NCI-H128 (cell line): ENCODE results near the gene TTC33.

Source experiments
- DNase-seq: peaks from one replicate; lab custom pipeline; 2025; ENCODE audit not compliant: unreplicated experiment; lab: John Stamatoyannopoulos, UW

The TTC33 gene

DNA sequence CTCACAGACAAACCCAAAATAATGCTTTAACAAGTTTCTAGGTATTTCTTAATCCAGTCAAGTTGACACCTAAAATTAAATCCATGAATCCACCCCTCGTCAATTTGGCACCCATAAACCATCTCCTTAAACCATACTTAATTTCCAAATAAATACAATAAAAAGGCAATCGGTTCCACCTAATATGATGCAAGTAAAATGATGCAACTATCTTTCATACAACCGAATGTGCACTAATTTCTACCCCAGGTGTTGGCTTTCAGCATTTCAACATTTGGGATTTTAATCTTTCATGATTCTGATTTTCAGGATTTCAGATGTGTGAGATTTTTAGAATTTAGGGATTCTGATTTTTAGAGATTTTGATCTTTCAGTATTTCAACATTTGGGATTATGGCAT, 25.1 kb upstream of the TTC33 start:
- no peak for DNase-seq

DNA sequence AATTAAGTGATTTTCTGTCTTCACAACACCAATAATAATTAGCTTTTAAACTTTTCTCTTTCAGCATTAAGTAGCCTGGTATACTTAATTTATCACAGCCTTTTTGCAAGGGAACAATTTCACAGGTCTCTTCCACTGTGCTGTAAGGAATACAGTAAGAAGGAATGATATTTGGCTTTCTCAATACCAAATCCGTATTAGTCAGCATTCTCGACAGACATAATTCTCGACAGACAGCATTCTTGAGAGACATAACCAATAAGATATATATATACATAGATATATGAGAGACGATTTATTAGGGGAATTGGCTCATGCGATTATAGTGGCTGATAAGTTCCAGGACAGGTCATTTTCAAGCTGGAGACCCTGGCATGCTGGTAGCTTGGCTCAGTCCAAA, 24.4 kb upstream of the TTC33 start:
- DNase-seq: no peak

DNA sequence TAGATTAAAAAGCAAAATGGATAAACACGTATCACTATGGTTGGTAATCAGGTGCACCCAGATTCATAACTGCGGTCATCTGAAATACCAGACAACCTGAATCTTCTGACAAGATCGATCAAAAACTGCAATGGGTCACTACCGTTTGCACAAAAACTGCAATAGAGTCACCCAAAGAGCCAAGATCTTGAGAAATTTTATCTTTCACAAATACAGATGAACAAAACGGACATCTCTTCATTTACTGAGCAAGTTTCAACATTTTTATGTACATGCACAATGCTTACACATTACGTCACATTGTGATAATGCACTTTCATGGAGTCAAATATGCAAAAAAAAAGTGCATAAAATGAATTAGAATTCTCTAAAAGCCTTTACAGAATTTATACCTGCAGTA, 23.8 kb upstream of the TTC33 start:
- no peak for DNase-seq

DNA sequence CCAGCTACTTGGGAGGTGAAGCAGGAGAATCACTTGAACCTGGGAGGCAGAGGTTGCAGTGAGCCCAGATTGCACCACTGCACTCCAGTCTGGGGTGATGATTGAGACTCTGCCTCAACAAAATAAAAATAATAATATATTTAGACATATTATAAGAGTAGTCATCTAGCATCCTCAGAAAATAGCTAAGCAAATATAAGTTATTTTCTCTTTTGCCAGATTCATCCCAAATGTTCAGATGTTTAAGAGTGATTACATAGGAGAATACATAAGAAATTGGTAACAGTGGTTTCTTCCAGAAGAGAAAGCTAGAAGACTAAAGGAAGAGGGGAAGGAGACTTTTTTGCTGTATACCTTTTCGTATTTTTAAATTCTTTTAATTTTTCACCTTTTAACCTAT, 22.4 kb upstream of the TTC33 start:
- DNase-seq: no peak

DNA sequence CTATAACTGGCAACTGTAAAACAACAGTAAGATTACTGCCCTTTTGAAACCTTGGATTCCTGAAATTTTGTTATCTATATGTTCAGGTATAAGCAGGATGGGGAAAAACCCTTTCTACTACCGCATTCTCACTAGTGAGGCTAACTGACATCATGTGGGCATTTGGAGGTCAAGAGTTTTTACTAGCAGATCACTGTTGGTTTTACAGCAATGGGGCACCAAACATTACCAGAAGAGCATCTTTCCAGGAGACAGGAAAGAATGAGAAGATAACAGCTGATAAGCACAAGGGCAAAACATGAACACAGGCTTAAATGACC, 20.9 kb upstream of the TTC33 start:
- DNase-seq: no peak

DNA sequence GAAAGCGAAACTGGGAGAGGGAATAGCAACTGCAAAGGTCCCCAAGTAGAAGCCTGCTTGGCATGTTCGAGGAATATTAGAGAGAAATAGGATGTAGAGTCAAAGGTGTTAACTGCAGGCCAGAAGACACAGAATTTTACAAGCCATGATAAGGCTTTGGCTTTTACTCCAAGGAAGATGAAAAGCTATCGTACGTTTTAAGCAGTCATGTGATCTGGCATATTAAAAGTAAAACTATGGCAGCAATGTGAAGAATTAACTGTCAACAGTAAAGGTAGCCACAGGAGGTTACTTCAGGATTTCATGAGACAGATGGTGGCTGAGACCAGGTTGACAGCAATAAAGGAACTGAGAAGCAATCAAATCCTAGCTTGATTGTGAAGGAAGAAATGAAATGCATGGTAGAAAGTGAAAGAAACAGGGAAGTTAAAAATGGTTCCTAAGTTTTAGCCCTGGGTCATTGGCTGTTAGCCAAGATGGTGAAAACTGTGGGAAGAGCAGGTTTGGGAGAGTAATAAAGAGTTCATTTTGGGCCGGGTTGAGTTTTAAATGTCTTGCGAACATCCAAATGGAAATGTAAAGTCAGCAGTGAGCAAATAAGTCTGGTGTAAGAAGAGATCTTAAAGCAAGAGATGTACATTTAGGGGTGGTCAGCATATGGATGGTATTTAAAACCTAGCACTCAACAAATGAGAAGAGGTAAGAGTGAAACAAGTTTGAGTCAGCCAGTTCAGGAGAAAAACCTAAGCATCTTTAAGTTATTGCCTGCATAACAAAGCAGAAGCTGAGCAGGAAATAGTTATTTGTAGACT, 20.3 kb upstream of the TTC33 start:
- DNase-seq: no peak

DNA sequence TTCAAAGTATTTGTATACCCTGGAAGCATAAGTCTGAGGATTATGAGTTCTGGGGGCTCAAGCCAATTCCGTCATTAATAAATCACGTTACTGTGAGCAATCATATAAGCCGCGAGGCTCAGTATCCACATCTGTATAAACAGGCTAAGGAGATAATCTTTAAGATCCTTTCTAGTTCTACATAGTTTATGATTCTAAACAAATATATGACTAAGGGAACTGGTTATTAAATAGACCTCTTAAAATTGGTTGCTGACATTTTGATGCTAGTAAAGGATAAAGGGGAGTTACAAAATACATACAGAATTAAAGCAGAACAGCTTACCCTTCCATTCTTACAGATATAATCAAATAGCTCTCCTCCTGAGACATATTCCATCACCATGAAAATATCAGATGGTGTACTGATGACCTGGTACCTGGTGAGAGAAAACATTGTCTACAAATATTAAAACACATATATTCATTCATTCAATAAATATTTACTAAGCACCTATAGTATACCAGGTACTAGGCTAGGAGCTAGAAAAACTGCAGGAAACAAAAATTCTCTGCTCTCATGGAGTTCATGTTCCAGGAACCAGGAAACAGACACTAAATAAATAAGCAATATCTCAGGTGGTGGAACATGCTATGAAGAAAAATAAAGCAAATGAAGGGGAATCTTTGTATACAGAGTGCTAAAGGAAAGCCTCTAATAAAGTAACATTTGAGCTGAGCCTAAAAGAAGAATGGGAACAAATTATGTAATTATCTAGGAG, 19.5 kb upstream of the TTC33 start:
- DNase-seq: no peak

DNA sequence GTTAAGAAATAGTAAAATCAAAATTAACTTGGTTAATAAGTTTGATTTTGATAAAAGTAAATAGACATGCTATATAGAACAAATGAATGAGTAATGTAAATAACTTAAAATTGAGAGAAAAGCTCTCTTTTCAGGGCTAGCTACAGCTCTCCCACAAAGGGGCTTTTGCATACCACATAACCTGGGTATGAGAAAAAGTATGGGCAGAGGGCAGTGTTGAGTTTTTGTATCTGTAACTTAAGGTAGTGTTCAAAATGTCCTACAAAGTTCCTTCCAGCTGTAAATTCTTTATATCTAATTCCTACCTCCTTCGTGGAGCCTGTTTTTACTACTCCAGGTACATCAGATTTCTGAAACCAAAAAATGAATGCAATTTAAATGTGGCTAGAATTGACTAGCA, 18.9 kb upstream of the TTC33 start:
- no peak for DNase-seq

DNA sequence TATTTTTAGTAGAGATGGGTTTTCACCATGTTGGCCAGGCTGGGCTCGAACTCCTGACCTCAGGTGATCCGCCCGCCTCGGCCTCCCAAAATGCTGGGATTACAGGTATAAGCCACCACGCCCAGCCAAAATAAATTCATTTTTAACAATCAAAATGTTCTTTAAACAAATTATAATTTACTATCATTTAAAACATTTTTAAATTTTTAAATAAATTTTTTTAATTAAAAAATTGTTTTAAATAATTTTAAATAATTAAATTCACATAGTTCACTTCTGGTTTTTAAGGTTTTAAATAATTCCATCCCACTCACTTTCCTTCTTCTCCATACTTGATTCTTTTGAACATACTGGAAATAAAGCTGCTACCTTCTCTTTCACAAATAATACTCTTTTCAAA, 15.0 kb upstream of the TTC33 start:
- DNase-seq: no peak

DNA sequence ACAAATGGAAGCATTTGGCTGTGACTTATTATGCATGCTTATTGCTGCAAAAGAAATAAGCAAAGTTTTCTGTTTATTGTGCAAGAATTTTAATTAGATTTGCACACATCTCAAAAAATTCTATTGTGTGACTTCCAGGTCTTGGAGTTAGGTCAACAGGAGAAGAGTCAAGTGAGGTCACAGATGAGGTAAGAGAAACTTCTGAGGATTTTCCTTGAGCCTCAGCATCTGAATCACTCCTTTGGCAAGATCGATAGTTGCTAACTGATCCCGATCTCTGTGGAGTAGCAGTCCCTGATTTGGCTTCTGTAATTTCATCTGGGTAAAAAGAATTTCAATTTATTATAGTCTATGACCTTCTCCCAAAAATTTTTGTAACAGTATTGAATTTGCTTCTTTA, 6.9 kb upstream of the TTC33 start:
- no peak for DNase-seq

DNA sequence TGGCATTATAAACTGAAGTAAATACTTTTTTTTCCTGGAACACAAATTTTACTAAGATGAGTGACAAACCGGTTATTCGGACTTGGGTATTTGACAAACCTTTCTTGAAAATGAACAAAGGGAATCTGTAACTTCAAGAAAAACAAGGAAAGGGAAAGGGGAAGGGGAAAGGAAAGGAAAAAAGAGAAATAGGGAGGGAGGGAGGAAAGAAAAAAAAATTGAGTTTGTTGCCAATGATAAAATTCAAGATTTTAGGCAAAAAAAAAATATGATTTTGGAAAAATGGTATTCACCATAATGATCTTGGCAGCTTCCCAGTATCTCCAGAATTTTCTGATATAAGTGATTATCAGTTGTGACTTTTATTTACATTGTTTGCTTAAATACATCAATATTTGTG, 1.6 kb upstream of the TTC33 start:
- DNase-seq: no peak

DNA sequence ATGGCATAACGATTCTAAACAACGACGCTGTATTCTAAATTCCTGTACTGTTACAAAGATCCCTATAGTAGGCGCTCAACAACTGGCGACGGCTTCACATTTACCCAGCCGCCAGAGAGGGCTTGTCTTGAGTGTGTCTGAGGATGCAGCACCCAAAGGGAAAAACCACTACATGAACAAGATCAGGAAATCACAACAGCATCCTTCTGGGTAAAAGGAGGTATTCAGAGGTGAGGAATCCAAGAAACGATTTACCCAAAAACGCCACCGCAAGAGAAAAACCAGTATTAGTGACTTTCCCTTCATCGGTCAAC, 711 bp downstream of the TTC33 start:
- DNase-seq: peak; percentile 34

DNA sequence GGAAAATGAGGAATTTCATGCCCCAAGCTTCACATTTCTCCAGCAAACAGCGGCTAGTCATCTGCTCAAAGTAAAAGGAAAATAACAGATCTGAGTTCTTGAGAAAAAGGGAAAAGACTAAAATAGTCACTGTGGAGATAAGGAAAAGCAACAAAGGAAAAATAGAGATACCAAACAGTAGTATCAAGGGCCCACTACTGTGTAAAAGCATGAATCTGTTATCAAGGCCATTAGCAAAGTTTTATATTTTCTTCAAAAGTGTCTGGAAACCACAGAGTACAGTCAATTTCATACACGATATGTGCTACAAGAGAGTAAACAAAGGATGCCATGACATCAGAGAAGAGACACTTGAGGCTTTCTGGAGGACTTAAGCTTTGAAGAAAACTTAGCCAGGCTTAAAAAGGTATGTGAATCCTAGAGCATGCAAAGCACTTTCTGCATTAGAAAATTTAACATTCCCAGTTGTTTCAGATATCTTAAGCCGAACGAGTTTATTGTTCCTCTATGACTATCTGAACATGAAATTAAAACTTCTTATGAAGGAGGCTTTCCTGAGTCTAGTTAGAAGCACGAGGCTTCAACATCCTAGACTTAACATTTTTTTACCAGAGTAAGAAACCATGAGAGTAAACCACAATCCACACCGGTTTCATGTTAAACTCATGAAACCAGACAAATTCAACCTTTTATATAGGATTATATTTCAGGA, 1.2 kb downstream of the TTC33 start:
- no peak for DNase-seq

DNA sequence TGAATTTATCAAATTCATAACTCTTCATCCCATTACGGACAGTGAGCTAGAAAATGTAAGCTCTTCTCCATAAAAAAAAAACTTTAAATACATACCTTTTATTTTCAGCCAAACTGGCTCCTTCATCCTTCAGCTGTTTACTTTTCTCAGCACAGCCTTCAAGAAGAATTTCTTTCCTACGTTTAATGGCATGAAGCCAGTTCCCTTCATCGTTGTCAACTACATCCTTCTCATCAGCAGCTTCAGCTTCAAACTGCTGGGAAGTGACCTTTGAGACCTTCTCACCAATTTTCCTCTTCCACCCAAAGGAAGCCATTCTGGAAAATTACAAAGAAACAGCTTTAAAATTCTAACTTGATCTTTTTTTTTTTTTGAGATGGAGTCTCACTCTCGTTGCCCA, 9.1 kb downstream of the TTC33 start:
- no peak for DNase-seq

DNA sequence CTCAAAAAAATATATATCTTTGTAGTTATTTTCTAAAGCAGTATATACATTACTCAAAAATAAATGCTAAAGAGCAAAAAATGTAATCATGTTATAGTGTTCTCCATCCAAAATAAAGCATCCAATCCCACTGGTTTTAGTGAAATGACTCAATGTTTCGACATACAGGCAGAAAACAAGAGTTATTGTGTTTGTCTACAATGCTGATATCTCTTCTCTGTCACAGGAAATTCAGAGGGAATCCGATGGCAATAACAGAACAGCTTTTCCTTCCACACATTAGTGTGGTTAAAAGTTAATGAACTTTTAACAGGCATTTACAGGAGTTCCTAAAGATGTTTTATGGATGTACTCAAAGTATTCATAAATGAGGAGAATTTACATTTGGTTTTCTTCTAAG, 12.0 kb downstream of the TTC33 start:
- DNase-seq: no peak

DNA sequence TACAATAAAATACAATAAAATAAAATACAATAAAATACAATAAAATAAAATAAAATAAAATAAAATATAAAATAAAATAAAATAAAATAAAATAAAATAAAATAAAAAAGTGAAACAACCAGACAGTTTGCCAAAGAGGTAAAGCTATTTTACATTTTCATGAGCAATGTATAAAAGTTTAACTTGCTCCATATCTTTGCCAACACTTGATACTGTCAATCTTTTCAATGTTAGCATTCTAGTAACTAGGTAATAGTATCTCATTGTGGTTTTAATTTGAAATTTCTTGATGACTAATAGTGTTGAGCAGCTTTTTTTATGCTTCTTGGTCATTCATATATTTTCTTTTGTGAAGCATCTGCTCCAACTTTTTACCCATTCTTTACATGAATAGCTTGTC, 17.3 kb downstream of the TTC33 start:
- no peak for DNase-seq

DNA sequence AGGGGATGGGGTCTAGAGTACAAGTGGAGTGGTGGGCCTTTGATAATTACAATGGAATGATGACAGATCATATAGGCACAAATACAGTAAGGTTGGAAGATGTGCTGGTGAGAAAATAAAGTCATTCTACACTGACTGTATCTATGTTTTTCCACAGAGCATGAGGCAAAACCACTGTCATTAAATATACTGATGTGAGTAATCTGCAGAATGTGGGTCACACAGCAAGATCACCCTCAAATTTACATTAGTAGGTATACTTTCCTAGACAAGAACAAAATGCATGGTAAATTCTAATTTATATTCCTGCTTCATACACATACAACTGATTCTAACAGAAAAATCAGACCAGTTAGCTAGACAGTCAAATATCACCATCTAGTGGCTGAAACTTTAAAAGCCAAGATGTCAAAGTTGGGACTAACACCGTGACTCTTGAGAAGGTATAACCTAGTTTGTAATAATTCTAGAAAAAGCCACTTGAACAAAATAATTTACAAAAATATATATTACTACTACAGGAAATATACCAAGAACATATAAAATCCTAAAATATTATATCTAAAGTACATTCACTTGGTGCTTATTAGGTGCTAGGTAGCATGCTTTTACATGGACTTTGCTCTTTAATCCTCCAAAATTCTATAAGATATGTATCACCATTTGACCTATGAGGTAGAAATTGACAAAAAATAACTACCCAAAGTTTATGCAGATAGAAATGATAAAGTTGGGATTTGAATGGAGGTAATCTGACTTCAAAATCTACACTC, 19.5 kb downstream of the TTC33 start:
- peak; percentile 5 for DNase-seq

DNA sequence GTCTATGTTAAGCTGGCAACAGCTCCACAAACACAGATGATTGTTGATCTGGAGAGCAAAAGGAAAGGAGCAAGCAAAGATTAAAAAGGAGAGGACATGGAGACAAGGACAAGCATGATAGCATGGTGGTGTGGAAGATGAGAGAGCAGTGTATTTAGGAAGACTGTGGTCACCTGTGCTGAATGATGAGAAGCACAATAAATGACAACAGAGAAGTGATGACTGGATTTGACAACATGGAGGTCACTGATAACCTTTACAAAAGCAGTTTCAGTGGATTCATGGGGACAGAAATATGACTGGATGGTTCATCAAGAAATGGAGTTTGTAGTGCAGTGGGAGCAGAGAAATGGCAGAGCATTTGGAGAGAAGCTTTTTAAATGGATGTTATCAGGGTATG, 20.2 kb downstream of the TTC33 start:
- DNase-seq: no peak

DNA sequence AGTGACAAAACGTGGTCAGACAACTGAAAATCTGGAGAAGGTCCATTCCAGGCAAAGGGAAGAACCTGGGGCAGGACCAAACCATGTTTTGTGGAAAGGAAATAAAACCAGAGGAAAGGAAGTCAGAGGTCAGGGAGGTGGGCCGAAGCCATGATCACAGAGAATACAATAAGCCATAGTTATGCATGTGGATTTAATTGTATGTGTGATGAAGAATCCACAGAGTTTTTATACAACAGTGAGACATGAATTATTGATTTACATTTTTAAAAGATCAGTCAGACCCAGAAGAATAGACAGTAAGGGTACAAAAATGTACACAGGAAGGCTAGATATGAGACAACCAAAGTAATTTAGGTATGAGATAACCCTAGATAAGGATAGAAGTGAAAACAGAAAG, 20.8 kb downstream of the TTC33 start:
- no peak for DNase-seq

DNA sequence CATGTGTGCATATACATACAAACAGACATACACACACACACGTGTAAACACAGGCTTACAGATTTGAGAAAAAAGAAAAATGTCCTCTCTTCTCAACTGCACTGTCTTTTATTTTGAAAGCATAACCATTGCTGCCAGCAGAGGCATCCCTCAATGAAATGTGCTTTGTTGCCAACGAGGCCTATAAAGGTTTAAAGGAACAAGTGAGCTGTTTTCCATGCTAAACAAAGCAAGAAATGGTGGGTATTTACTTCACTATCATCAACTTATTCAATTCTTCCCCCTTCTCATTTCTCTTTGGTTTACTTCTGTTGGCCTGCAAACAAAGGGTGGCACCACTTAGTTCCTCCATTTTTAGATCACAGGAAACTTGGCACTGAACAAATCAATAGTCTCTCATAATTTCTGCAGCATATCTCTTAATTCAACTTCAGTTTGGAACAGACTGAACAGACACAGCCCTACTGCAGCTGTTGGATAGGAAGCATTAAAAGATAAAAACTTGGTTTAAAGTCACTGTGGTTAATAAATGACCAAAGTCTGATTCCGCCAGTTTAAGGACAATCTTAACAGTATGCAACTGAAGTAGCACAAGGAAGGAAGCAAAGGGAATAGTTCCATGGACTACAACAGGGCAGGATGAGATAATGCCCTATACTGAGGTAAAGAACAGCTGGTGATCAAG, 21.7 kb downstream of the TTC33 start:
- DNase-seq: no peak

DNA sequence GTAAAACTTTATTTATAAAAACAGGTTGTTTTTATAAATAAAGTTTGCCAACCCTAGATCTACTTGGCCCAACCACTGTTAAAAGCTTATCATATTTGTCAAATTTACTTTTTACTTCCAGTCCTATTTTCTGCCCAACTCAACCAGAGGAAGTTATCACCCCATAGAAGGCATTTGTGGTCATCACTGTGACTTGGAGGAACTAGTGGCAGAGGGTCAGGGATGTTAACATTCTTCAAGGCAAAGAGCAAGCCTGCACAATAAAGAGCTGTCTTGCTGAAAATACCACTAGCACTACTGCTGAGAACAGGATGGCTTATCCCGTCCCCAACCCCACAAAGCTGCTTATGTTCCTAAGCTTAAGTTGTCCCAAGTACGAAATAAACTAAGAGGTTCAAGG, 22.3 kb downstream of the TTC33 start:
- DNase-seq: no peak
